ENCODE measurements around the gene KLF5. TPM values are rescaled to one million over a fixed set of nuclear protein-coding genes. Genes with fewer than 3 reads are reported as not detected.
"Not testable (repeated sequence)": the region's sequence is repeated elsewhere in the genome, so short reads cannot be mapped to it uniquely, and the experiment has no call there.

Gene KLF5
- 27.8 TPM for polyA plus RNA-seq (ENCODE audit: insufficient read length)

DNA sequence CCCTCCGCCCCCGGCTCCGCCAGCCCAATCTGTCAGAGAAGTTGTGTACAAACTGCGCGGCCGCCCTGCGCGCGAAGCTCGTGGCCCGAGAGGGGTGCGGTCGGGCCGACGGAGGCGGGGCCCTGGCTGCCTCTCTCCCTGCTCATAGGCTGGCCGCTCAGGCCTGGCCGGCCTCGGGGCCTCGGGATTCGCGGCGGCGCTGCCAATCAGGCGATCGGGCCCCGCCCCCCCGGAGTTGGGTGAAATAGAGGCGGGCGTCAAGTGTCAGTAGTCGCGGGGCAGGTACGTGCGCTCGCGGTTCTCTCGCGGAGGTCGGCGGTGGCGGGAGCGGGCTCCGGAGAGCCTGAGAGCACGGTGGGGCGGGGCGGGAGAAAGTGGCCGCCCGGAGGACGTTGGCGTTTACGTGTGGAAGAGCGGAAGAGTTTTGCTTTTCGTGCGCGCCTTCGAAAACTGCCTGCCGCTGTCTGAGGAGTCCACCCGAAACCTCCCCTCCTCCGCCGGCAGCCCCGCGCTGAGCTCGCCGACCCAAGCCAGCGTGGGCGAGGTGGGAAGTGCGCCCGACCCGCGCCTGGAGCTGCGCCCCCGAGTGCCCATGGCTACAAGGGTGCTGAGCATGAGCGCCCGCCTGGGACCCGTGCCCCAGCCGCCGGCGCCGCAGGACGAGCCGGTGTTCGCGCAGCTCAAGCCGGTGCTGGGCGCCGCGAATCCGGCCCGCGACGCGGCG lies at the start of gene KLF5:
TSS of gene KLF5 (plus strand) at position 270 of the 724 bp plus-strand sequence. CDS start at position 593, 323 bp downstream.
- peak; percentile 68 for DNase-seq (ENCODE audit: low read depth)

DNA sequence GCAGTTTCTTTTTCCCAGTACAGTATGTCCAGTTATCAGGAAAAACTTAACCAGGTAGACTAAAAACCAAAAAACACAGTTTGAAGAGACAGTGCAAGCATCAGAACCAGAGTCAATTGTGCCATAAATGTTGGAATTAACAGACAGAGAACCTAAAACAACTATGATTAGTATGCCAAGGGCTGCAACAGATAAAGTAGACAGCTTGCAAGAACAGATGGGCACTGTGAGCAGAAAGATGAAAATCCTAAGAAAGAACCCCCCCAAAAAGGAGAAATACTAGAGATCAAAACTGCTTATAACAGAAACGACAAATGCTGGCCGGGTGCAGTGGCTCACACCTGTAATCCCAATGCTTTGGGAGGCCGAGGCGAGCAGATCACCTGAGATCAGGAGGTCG lies 47.1 kb upstream of the KLF5 start:
- DNase-seq (ENCODE audit: low read depth), result no peak

DNA sequence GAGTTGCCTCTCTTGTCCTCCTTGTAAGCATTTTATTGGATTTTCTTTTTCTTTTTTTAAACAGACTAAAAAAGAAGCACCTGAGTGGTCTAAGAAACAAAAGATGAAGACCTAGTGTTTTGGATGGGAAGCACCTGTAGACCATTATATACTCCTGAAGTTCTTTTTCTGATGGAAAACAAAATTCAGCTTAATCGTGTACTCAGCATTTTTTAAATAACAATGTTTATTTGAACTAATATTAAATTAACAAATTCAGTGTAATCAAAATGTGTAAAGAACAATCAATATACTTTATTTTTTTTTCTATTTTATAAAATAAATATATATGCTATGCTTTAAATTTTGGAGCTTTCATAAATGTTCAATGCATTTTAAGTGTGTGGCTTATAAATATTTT lies 43.0 kb upstream of the KLF5 start:
- DNase-seq (ENCODE audit: low read depth), result no peak

DNA sequence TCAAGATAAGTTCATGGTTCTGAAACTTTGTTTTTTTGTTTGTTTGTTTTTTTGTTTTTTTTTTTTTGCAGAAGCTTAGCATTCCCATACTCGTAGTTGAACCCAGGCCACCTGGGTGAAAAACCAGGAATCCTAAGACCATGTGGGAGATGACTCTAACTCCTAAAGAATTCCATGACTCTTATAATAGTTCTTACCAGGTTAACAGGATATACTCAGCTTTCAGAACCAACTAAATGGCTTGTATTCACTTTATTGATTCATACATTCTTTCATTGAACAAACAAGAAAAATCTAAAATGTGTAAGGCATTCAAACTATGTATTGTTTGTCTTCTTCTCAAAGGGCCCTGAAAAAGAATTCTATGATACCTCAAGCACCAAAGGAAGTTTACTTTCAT lies 40.5 kb upstream of the KLF5 start:
- DNase-seq (ENCODE audit: low read depth), result no peak

DNA sequence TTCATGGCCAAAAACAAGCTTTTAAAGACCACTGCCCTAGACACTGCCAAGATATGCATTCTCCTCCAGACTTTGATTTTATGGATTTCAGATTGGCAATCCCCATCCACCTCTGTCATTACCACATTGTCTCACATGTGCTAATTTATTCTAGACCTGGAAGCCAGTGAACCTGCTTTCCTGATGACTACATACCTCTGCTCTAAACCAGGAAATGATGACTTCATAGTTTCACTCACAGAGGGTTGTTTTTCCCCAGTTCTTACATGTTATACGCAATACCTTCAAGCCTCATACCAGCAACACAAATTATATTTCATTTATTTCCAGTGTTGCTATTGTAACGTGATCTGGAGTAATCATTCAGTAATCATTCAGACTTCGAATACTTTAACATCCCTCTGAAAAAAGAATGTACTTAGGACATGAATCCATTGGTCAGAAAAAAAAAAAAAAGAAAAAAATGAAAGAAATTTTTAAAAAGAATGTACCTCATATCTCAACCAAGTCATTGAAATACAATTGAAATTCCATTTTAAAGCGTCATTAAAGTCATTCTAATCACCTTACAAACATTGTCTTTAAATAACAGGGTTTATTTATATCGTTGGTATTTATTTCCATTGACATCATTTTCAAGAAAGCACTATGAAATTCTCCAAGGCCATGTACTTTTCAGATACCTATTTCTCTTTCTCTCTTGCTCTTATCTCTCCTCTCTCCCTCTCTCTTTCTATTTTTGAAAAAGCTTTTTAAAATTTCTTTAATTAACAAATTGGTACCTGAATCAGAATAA lies 33.4 kb upstream of the KLF5 start:
- DNase-seq (ENCODE audit: low read depth), result no peak

DNA sequence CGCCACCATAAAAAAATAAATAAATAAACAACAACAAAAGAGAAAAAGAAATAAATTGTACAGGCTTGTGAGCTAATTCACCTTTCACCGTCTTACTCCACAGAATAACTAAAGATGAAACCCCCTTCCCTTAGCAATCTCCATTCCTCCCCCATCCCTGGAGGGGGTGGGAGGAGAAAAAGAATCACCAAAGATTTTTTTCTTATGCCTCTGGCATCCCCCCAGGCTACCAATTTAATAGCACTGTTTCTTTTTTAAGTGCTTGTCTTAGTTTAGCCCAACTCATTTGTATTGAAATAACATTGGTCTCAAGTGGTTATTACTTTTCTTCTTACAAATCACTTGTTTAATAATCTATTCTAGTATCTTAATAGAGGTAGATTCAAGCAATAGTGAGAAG lies 23.9 kb upstream of the KLF5 start:
- no peak for DNase-seq (ENCODE audit: low read depth)

DNA sequence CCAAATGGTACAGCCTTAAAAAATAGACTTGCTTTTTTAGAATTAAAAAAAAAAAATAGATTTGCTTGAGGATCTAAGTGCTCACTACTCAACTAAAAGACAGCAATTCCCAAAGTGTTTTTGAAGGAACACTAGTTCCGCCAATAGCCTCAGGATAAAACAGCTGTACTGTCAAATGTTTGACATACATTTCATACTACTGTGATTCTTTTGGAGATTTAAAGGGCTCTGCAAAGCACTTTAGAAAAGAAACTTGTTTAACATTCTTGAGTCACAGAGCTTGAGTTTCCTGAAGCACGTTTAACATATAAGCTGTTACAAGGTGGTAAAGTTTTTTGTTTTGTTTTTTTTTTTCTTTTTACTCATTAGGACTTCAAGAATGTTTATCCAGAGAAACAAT lies 23.1 kb upstream of the KLF5 start:
- DNase-seq (ENCODE audit: low read depth), result no peak

DNA sequence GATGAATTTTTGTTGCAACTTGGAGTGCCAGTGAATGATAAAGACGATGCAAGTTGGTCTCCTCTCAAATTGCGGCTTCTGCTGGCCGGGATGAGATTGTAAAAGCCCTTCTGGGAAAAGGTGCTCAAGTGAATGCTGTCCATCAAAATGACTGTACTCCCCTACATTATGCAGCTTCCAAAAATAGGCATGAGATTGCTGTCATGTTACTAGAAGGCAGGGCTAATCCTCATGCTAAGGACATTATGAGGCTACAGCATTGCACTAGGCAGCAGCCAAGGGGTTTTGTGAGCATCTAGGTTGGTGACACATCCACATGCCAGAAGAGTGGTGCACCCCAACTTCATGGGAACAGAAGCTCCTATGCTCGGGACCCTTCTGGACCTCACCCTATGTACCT lies 22.2 kb upstream of the KLF5 start:
- DNase-seq (ENCODE audit: low read depth), result no peak

DNA sequence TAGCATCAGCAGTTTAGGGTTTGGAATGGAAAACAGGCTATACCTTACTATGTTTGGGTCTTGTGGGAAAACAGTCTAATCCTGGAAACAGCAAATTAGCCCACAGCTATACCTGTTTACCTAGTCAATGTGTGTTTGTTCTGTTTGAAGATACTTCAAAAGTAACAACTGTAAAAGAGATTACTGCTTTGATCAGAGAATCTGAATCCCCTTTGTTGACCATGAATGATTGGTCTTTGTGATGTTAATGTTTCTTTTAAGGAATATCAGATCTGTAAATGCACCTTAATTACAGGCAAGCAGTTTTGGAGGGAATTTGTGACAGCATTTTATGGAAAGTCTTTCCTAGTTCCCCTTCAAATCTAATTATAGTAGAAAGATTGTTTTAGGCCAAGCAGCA lies 20.7 kb upstream of the KLF5 start:
- no peak for DNase-seq (ENCODE audit: low read depth)

DNA sequence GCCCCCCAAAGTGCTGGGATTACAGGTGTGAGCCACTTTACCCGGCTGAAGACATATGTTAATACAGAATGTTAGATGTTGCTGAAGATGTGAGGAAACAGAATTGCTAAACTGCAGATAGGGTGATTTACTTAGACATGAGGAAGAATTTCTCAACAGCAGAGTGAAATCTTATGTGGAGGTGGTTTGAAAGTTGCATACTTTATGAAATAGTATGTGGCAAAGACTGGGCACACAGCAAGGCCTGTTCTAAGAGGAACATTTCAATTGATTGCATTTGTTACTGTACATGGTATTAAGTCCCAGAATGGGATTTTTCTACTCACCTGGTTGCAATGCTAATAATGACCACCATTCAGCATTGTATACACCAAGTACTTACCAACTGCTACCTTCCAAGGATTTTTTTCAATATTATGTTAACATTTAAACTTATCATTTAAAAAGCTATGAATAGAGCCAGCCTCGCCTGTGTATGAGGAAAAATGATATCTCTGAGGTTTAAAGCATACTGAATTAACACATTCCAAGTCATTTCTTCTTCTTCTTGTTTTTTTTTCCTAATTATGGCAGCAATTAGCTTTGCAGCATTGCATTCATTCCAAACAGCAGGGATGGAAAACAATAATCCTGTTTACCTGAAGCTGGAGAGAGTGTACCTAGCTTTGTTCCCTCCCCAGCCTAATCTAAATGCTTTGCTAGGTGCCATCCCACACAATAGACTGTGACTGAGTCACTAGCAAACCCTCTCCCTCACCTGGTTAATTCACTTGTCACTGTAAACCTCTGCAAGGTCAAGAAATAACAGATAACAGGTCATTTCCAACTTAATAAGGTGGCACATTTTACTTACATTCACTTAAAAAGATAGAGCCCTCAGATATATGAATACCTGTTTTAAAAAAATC lies 19.4 kb upstream of the KLF5 start:
- DNase-seq (ENCODE audit: low read depth), result no peak

DNA sequence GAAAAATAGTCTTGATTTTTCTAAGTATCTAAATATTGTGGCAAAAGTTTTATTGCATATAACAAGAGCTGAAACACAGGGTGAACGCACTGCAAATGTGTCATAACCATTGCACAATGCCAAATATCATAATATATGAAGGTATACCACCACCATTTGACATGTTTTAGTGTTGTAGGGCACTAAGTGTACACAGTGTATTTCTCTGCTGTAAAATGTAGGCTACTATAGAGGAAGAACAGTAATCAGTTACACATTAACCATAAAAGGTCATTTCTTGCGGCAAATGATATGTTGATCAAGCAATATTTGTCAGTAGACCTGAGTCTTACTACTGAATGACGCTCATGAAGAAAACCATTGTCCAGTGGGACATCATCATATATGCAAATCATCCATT lies 18.3 kb upstream of the KLF5 start:
- DNase-seq (ENCODE audit: low read depth), result no peak

DNA sequence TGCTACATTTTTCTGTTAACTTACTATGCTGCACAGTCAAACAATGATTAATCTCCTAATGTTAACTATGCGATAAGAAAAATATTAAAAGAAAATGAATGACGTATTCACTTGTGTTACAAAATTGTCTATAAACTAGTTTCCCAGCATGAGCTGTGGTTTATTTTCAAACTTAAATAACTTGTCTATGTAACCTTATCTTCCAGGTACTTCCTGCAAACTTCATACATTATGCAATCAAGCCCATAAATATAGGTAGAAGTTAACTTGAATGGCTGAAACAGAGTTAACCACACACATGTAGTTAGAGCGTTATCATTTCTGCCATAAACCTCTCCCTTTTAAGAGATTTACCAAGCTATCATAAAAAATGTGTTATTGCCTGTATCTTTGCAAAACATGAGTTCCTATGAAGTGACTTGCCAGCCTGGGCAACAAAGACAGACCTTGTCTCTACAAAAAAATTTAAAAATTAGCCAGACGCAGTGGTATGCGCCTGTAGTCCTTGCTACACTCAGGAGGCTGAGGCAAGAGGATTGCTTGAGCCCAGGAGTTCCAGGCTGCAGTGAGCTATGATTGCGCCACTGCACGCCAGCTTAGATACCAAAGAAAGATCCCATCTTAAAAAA lies 17.7 kb upstream of the KLF5 start:
- DNase-seq (ENCODE audit: low read depth), result no peak

DNA sequence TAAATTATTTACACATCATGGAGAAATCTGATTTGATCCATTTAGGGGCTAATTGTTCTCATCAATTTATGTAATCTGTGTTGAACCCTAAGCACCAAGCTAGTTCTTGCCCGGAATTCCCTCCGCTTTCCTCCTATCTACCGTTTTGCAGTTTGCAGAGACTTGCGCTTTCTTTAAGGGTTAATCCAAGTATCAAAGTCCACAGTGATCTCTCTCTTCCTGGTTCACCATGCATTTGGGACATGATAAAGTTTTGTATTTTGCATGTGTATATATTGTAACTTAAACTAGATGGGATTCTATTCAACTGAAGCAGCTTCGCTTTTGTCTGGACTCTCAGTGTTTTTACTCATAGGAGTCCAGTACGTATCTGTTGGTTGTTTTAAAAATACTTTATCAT lies 13.8 kb upstream of the KLF5 start:
- DNase-seq (ENCODE audit: low read depth), result no peak

DNA sequence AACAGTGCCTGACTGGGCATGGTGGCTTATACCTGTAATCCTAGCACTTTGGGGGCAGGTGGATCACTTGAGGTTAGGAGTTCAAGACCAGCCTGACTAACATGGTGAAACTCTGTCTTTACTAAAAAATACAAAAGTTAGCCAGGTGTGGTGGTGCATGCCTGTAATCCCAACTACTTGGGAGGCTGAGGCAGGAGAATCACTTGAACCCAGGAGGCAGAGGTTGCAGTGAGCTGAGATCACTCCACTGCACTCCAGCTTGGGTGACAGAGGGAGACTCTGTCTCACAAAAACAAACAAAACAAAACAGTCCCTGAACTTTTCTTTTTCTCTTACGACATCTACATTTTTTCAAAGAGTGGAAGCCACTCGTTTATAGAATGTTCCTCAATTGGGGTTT lies 10.2 kb upstream of the KLF5 start:
- DNase-seq (ENCODE audit: low read depth), result not testable (repeated sequence)

DNA sequence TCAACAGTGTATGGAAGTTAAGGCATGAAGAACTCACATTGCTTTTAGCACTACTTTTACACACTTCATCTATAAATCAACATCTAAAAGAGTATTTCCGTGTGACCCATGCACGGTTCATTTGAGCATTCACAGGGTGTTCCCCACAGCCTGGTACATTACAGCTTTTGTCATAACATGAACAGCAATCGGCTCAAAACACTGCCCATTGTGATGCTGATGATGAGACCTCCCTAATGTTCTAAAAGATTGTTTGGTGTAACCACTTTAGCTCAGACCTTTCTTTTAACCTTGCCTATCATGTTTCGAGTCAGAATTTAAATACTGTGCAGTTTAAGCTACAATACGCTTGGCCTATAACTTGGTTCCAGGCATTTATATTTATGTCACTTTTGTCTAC lies 4.1 kb upstream of the KLF5 start:
- DNase-seq (ENCODE audit: low read depth), result no peak

DNA sequence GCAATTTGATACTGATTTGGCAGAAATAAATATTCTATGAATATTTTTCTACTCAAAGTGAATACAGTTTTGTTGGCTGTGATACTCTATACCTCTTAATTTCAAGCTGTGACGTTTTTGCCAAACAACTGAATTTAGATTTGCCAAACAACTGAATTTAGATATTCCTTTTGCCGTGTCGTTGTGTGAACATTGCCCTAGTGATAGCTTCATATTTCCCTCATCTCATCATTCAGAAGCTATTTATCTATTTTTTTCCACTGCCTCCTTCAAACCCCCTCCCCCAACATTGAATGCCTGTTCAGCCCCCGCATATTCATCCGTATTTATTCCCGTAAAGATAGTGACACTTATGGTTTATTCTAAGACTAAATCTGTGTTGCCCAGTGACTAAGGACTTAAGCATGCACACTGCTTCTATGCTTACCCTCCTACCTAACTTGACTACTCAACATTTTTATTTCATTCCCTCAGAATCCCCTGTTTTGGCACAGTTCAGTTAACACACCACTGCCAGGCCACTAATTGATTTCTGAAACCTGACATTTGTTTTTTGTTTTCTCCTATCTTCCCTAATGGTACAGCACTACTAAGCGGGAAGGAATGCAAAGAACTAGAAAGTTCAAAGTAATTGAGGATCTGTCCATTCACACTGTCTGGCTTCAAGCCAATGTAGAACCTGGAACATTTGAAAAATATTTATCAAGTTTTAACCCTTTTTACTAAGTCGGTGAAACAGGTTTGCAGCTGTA lies 2.8 kb upstream of the KLF5 start:
- DNase-seq (ENCODE audit: low read depth), result no peak

DNA sequence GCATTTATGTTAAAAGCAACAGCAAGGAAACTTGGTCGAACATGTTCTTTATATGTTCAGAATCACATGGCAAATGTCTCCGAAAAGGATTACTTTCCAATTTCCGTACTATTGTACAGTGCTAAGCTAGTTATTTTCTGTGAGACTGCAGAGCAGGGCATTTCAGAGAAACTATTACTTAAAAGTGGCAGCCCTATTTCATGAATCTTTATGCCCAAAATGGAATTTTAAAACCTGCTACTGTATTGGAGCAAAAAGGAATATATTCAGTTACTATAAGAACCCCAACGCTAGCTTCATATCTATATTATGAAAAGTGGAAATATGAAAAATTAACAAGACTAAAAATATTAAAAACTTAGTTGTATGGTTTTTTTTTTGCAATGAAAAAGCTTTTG lies 2.2 kb upstream of the KLF5 start:
- no peak for DNase-seq (ENCODE audit: low read depth)

DNA sequence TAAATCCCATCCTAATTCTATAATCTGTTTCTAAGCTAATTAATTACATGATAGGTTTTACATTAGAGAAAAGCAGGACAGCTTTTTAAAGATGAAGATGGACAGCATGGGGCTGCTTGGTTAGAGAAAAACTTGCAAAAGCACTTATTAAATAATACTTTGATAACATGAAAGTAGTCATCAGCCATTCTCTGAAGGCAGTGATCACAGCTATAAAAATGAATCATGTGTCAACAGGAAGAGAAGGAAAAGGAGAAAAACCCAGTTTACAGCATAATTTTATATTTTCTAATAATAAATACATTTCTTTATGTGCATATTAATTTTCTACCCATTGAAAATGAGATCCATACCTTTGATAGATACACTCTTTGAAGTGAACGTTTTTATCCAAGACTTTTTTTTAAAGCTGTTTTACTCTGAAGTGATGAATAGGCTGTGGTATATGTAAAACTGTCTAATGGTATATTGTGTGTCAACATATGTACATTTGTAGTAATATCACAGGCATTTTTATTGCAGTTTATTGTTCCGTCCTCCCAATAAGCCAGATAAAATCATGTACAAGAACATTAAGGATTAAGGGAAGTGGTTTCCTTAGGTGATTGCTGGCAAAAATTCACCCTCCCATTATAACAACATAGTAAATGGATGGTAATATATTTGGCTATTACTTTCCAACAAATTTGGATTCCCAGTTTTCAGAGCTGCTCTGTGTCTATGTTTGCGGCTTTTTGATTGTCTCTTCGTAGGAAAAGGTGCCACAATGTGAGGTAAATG lies 1.3 kb upstream of the KLF5 start:
- DNase-seq (ENCODE audit: low read depth), result no peak

DNA sequence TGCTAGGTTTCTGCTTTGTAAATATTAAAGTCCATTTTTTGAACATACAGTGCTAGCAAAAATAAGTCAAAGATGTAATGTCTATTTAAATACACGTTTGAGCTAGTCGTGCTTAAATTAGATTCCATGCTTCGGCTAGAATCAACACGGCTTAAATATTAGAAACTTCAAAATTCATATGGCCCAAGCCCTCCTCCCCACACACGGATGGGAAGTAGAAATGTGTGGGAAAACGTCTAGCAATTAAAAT lies 816 bp upstream of the KLF5 start:
- no peak for DNase-seq (ENCODE audit: low read depth)

DNA sequence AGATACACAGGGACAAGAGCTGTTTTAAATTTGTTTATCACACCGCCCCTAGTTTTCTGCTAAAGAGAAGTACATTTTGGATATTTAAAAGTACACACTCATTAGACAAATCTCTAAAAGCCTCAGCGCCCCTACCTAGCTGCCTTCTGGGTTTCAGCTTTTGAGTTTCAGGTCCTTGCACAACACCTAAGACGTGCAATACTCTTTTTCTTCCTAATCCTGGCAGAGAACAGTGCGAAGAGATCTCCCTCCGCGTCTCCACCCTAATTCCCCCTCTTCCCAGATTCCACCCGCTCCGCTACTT lies 421 bp upstream of the KLF5 start:
- no peak for DNase-seq (ENCODE audit: low read depth)
